Inflammatory macrophage (primary cell): ENCODE results near the gene COL5A1.
"Not testable (repeated sequence)": the region's sequence is repeated elsewhere in the genome, so short reads cannot be mapped to it uniquely, and the experiment has no call there.

Experiments used
- DNase-seq, 2 donors: peaks; one replicate each; pipeline ENCODE4 v3.0.0-alpha.2; 2020 to 2022

Gene COL5A1

DNA sequence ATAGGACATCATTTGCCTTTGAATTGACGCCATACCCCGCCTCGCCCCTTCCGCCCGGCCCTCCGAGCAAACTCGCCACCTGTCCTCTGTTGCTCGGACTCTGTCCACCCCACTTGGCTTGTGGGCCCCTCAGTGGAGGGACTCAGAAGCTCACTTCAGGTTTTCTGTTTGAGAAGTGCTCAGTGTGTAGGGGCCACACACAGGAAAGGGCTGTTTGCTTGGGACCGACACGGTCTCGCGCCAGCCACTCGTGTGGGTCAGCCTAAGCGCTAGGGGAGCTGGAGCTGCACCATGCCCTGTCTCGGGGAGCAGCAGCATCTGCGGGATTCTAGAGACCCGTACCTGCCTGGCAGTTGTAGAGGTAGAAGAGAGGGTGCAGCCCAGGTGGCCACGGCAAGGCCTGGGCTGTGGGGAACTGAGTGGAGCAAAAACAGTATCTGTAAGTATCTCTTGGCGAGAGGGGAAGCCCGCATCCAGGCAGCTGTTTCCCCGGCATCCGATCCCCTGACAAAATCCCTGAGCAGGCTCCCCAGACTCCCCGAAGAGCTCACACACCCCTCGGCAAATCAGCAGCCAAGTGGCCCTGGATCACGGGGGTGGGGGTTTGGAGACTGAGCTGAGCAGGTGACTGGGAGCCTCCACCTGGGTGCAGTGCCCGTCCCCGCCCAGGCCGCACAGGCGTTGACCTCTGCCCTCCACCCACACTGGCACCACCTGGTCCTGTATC is 52.2 kb downstream of the COL5A1 start:
- no peak for DNase-seq

GRCh38 chr9:134694368-134694665 is 52.7 kb downstream of the COL5A1 start:
- no peak for DNase-seq

DNA sequence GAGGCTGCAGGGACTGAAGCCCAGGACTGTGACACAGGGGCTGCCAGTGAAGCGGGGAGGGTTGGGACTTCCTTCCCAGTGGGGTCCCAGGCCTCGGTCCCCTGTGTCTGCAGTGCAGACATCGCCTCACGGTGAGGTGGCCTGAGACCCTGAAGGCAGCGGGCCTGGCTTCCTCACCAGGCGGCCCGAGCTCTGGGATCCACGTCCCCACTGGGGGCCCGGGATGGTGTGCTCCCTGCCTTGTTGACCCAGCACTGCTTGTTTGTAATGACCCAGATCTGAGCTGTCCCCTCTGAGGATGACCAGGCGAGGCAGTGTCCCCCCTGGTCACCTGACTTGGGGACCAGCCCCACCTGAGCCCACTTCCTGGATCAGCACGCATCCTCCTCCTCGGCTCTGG is 53.1 kb downstream of the COL5A1 start:
- DNase-seq, result no peak

DNA sequence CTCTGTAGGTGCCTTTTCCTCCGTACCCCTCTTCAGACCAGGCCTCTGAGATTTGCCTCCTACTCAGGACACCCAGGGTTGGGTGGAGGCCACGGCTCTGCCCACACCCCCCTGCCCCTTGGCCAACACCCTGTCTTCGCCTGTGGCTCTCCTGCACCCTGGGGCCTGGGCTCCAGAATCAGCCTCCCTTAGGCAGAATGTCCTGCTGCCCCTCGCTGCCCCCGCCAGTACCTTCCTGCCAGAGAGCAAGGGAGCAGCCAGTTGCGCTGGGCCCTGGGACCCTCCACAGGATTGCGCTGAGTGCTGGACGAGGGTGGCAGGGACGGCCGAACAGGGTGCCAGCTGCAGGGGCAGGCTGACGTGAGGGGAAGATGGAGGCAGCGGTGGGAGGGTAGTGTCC is 53.5 kb downstream of the COL5A1 start:
- DNase-seq, result no peak

- no peak for DNase-seq
These were observed 54.8 kb downstream of the COL5A1 start for GRCh38 chr9:134696433-134696832.

GRCh38 chr9:134698111-134698510 is 56.5 kb downstream of the COL5A1 start:
- DNase-seq, result no peak

DNA sequence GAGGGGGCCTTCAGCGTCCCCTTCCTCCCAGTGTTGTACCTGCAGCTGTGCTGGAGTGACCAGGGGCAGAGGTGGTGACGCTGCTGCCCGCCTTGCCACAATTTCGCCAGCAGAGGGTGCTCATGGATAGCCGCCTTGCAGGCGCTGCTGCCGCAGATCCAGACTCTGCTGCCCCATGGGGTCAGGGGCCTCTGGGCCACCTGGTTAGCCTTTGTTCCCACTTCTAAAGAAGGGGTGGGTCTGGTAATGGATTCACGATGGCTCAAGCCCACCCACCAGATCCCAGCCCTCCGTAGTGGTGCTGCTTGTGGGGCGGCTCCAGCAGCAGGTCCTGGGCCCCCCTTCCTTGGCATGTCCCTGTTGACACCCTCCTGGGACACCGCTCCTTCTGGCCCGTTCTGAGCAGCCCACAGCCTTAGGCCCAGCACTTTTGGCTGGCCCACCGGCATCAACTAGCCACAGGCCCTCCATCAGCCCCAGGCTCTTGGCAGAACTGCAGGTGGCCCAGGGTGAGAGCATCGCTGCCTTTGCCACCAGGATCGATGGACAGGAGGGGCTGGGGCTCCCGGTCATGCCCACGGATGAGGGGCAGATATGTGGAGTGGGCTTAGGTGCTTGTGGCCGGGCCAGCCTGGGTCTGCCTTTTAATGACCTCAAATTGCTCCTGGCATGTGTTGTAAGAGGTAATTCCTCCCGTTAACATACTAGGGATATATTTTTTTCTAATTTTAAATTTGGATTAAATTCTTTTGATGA is 57.2 kb downstream of the COL5A1 start:
- DNase-seq, result peak; percentile 53 to 73

DNA sequence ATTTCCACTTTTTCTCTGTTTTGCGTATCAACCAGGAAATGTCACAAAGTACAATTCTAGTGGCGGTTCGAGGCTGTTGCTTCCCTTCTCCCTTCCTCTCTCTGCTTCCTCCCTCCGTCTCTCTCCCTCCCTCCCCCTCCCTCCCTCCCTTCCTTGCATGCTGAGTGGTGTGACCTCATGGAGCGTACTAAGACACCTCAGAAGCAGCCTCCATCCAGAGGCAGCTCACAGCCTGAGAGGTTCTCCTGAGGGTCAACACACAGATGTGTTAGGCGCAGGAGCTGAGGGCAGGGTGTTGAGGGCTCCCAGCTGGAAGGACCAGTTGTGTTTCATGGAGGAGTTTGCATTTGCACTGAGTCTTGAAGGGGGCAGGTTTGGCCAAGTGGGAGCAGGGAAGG is 57.7 kb downstream of the COL5A1 start:
- DNase-seq, result no peak

DNA sequence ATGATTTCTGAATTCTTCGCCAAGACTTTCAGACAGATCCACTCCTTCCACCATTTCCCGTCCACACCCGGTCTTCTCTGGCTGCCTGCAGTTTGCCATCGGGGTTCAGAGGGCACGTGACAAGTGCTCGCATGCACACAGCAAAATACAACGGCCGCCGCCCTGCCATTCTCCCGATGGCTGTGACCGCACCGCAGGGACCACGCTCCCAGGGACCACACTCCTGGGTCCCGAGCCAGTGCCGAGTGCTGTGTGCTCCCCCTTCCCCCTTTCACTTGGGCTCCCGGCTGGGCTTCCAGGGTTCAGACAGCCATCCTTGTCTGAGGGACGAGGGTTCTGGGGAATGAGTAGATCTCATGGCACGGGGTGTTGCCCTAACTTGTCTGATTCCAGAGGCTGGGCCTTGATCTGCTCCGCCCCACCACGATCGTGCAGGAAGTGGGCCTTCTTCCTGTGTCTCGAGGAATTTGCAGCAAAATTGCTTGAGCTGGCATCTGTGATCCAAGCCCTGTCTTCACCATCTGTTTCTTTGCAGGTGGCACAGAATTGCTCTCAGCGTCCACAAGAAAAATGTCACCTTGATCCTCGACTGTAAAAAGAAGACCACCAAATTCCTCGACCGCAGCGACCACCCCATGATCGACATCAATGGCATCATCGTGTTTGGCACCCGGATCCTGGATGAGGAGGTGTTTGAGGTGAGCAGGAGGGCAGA is 59.2 kb downstream of the COL5A1 start:
- no peak for DNase-seq

DNA sequence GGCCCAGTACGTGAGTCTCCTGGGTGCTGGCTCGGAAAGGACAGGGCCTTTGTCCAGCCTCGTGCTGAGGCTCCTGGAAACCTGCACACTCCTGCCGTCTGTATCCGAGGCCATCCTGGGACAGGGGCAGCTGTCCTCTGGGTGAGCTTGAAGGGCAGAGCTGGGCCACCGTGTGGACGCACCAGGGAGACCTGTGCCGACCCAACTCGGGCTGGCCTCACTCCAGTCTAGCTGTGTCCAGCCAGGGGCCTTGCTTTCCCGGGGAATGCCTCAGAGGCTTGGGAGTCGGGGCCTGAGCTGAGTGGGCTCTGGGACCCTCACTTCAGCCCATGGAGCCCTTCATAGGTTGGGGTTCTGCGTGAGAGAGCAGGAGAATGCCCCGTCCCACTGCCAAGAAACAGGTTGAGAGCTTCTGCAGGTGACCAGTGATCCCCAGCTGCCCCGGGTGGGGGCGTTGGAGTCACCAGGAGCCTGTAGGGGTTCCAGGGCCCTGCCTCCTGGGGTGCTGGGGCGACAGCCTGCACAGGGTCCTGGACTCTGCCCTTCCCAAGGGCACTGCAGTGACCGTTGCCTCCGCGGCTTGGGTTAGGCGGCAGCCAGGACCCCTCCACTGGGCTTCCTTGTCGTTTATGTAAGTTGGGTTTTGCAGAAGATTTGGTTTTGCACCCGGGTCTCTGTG is 60.1 kb downstream of the COL5A1 start:
- DNase-seq, result no peak

- no peak for DNase-seq
These were observed 60.7 kb downstream of the COL5A1 start for GRCh38 chr9:134702291-134702690.

GRCh38 chr9:134703730-134704114 is 62.1 kb downstream of the COL5A1 start:
- not testable (repeated sequence) for DNase-seq

- no peak for DNase-seq
These were observed 62.9 kb downstream of the COL5A1 start for GRCh38 chr9:134704498-134704897.

- DNase-seq, result no peak
These were observed 64.2 kb downstream of the COL5A1 start for GRCh38 chr9:134705786-134706185.

GRCh38 chr9:134706522-134706921 is 64.9 kb downstream of the COL5A1 start:
- DNase-seq, result no peak

DNA sequence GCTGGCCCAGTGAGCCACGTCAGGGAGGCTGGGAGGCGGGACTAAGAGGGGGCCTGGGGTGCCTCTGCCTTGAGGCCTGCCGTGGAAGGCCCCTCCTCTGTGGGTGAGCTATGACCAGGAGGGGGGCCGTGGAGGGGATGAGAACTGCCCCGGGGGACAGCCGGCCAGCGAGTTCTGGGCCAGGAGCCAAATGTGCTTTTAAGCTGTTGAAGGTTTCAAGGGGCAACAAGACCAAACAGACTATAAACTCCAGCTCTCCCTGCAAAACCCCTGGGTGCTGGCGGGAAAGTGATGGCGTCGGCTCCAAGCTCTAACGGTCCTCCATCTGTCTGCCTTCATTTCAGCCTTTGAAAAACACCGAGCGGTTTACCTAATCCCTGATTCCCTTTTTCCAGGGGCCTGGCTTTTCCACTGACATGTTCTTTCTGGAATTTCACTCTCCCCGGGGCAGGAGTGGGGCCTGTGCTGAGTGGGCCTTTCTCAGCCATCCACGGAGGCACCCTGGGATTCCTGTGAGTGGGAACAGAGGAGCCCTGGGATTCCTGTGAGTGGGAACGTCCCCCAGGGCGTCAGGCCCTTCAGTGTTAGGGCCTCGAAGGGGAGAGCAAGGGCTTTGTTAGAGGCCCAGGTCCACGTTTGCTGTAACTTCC is 65.6 kb downstream of the COL5A1 start:
- DNase-seq, result no peak

DNA sequence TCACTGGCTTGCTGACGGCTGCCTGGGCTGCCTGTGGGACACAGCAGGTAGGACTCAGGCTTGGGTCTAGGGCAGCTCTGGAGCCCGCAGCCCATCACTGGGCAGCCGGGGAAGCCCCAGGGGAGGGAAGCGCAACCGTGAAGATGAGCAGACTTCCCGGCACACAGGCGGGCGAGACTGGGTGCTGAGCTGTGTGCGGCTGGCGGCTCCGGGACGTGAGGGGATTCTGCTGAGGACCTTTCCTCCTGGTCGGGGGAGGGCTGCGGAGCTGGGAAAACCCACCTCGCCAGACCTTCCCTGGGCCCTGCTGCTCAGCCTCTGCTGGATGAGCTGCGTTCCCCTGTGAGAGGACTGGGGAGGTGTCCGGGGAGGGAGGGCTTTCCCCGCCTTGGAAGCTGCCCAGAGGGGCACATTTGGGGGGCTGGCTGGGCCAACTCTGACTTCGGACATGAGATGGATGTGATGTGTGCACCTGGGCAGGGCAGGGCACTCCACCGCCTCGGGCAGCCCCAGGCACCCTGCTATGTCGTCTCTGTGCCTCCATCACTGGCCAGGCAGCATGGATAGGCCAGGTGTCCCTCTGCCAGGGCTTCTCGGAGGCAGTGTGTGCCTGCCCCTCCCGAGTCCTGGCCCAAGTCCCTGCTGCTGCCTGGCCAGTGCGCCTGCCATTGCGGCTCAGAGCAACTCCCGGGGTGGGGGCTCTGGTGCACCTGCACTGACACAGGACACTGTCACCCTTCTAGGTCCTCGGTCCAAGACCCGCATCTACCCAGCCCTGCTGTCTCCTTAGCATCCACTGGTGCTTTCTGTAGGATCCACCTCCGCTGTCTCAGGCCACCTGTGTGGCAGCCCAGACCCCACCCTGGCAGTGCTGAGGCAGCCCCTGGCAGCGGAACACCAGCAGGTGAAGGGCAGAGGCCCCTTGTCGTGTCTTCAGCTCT is 66.4 kb downstream of the COL5A1 start:
- no peak for DNase-seq

GRCh38 chr9:134708672-134709038 is 67.1 kb downstream of the COL5A1 start:
- DNase-seq, result no peak

GRCh38 chr9:134709512-134710270 is 68.1 kb downstream of the COL5A1 start:
- no peak for DNase-seq

DNA sequence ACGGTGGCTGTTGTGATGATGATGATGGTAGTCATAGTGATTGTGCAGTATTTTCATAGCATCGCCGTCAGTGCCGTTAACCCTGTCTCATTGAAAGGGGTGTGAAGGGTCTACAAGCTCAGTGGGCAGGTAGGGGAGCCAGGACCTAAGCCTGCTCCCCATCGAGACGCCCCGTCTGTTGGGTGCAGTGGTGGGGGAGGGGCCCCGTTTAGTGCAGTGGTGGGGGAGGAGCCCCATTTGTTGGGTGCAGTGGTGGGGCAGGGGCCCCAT is 68.6 kb downstream of the COL5A1 start:
- DNase-seq, result no peak

- no peak for DNase-seq
These were observed 69.3 kb downstream of the COL5A1 start for GRCh38 chr9:134710901-134711300.
